Upper lobe of left lung (tissue), 6 donors: ENCODE data around the gene PFKL. TPM values are rescaled to one million over a fixed set of nuclear protein-coding genes. Genes with fewer than 3 reads are reported as not detected.
"Not testable (repeated sequence)": the region's sequence is repeated elsewhere in the genome, so short reads cannot be mapped to it uniquely, and the experiment has no call there.

Experiments used
- ATAC-seq, 2 donors: fragments of 200-7000 bp; cut with Tn5 transposase; one replicate each; pipeline ENCODE4 v1.9.1; 2022; ENCODE audit warnings: mild to moderate bottlenecking in 2 of 2, moderate library complexity in 2 of 2; ENCODE audit not compliant: low FRiP score in 2 of 2
- DNase-seq, 2 donors: peaks; one replicate each; pipeline ENCODE4 v3.0.0-alpha.2; 2019 to 2020
- H3K27ac ChIP-seq, 4 donors: fragments of 200-600 bp; sonication (generic); one replicate each; pipeline ENCODE4 v1.5.1; 2016 to 2019
- H3K27me3 ChIP-seq, 4 donors: fragments of 200-600 bp; sonication (generic); one replicate each; pipeline ENCODE4 v1.5.1; 2017 to 2019
- H3K36me3 ChIP-seq, 4 donors: fragments of 200-600 bp; sonication (generic); one replicate each; pipeline ENCODE4 v1.5.1; 2016 to 2019
- H3K4me1 ChIP-seq, 4 donors: fragments of 200-600 bp; sonication (generic); one replicate each; pipeline ENCODE4 v1.5.1; 2018 to 2019
- H3K4me3 ChIP-seq, 4 donors: fragments of 200-600 bp; sonication (generic); one replicate each; pipeline ENCODE4 v1.5.1; 2017 to 2019; ENCODE audit warnings: mild to moderate bottlenecking in 2 of 4, moderate library complexity in 1 of 4
- H3K9me3 ChIP-seq, 4 donors: fragments of 200-600 bp; sonication (generic); one replicate each; pipeline ENCODE4 v1.5.1; 2018 to 2019
- CTCF ChIP-seq, 6 experiments: fragments of 450-650 bp in 4 of 6; fragments of 200-600 bp in 2 of 6; sonication (generic) in 2 of 6; IDR thresholded peaks; one replicate each; pipeline ENCODE4 v1.5.1; 2016 to 2019; ENCODE audit warnings: antibody characterized with exemption in 6 of 6
- EP300 ChIP-seq, 4 donors: sonication (generic); formaldehyde crosslinking; IDR thresholded peaks; one replicate each; pipeline ENCODE4 v1.5.1; 2017; ENCODE audit warnings: antibody characterized with exemption in 4 of 4, control low read depth in 2 of 4
- POLR2A ChIP-seq, 4 donors: fragments of 450-650 bp; IDR thresholded peaks; one replicate each; pipeline ENCODE4 v1.5.1; 2016 to 2017; ENCODE audit warnings: antibody characterized with exemption in 4 of 4, mild to moderate bottlenecking in 2 of 4
- POLR2AphosphoS5 ChIP-seq, 2 donors: sonication (generic); formaldehyde crosslinking; IDR thresholded peaks; one replicate each; pipeline ENCODE4 v1.5.1; 2017; ENCODE audit warnings: antibody characterized with exemption in 2 of 2
- WGBS, 2 donors: methylation state at CpG; one replicate each; pipeline ENCODE4 v1.1.5; 2017 to 2018; 5-methylcytosine and 5-hydroxymethylcytosine counted together
- total RNA-seq, 6 donors: library from RNA; depleted of rRNA in 4 of 6; stranded (reverse); fragments of >200 nt in 4 of 6; gene quantifications; one replicate each; pipeline versions ENCODE4 v1.1.0 to v1.2.1, GENCODE V29; 2016 to 2021
- donor health status: DM: no; HTN: no; CAD: no; lungs with moderate emphysema.
- donor health status: DM: no; HTN: yes; CAD: no; lungs with severe emphysema.

PFKL gene
- total RNA-seq, 6 donors from 2014 or later = 69.8 to 157 (median 135) TPM

GRCh38 chr21:44335266-44336059 is 35.6 kb downstream of the PFKL start:
- Histone ChIP-seq H3K27me3 (no peaks in the 10 kb centered on the region), H3K36me3 (peaks cover 0 to 35% (median 17%) of the 10 kb centered on the region in 4 donors), H3K27ac (no peak overlapping the region), H3K4me3 (no peak overlapping the region), H3K9me3 (no peaks in the 10 kb centered on the region), H3K4me1 (peaks cover 8 to 21% (median 13%) of the 10 kb centered on the region in 4 donors)
- 91 to 96% methylated on average over 19 to 22 of the region's 24 CpGs for WGBS, 2 donors
- ATAC-seq (no peak), DNase-seq (peak in 1 of 2 donors; percentile 60)
- TF ChIP-seq POLR2A (IDR thresholded peaks at IDR 0.05) (no peak), POLR2AphosphoS5 (IDR thresholded peaks at IDR 0.05) (no peak)

GRCh38 chr21:44337449-44337848 is 37.6 kb downstream of the PFKL start:
- Histone ChIP-seq H3K27me3 (no peaks in the 10 kb centered on the region), H3K36me3 (peaks cover 0 to 22% (median 11%) of the 10 kb centered on the region in 4 donors), H3K4me3 (no peak overlapping the region), H3K27ac (peak overlapping the region in 2 of 4 donors; percentile 54 to 95), H3K4me1 (peaks cover 8 to 21% (median 13%) of the 10 kb centered on the region in 4 donors), H3K9me3 (no peaks in the 10 kb centered on the region)
- DNase-seq (no peak), ATAC-seq (no peak)
- TF ChIP-seq POLR2AphosphoS5 (IDR thresholded peaks at IDR 0.05) = no peak
- no peak for TF ChIP-seq EP300 (IDR thresholded peaks at IDR 0.05)
- TF ChIP-seq CTCF (IDR thresholded peaks at IDR 0.05) = no peak
- no peak for TF ChIP-seq POLR2A (IDR thresholded peaks at IDR 0.05)
- 86 to 87% methylated on average over 3 of the region's 3 CpGs for WGBS, 2 donors

DNA sequence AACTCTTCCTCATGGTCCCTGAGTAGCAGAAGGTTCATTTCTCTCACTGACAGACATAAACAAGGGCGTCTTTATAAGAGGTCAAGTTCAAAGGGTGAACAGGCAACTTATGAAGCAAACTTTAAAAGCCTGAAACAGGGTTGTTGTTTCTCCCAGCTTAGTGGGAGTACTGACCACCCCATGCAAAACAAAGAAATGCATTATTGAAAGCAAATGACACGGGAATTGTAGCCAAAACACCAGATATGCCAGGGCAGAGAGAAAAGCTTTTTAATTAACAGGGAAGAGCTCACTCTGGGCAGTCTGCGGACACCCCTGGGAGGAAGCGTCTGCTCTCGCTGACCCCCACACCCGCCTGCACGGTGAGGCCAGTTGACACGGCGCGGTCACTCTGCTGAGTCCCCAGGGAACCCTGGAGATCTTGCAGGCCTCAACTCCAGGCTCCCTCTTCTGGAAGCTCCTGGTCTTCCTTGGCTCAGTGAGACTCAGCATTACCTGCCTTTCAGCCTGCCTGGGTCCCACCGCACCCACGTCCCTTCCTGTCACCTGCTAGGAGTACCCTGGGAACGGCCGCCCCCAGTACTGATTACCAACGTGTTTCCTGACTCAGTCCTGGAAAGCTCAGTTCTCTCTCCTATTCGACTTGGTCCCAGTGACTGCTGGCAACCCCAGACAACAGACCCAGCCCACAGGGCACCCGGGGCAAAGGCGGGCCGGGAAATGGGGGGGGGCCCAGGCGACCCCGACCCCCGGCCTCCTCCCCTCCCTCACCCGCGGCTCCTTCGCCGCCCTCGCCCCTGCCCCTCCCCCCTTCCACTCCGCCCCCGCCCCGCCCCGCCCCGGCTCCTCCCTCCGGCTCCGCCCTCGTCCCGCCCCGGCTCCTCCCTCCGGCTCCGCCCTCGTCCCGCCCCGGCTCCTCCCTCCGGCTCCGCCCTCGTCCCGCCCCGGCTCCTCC is 38.4 kb downstream of the PFKL start:
- 12 to 46% methylated on average over 6 to 17 of the region's 47 CpGs for WGBS, 2 donors
- Histone ChIP-seq H3K4me1 (peaks cover 8 to 21% (median 13%) of the 10 kb centered on the region in 4 donors), H3K9me3 (no peaks in the 10 kb centered on the region), H3K27ac (peak overlapping the region; percentile 54 to 98 (median 96)), H3K36me3 (peaks cover 0 to 19% (median 9%) of the 10 kb centered on the region in 4 donors), H3K27me3 (no peaks in the 10 kb centered on the region), H3K4me3 (peak overlapping the region; percentile 31 to 87 (median 62))
- ATAC-seq (peak; percentile 45 to 50), DNase-seq (peak; percentile 68 to 89)
- peak in 4 of 6 experiments; percentile 16 to 42 (median 32) for TF ChIP-seq CTCF (IDR thresholded peaks at IDR 0.05)
- TF ChIP-seq POLR2AphosphoS5 (IDR thresholded peaks at IDR 0.05) = peak; percentile 14 to 21
- TF ChIP-seq POLR2A (IDR thresholded peaks at IDR 0.05) = no peak
- no peak for TF ChIP-seq EP300 (IDR thresholded peaks at IDR 0.05)

- peak in 2 of 6 experiments; percentile 21 to 38 for TF ChIP-seq CTCF (IDR thresholded peaks at IDR 0.05)
- peak; percentile 98 to 99 for TF ChIP-seq POLR2AphosphoS5 (IDR thresholded peaks at IDR 0.05)
- TF ChIP-seq EP300 (IDR thresholded peaks at IDR 0.05) = peak in 1 of 4 donors; percentile 82
- TF ChIP-seq POLR2A (IDR thresholded peaks at IDR 0.05) = peak; percentile 85 to 99 (median 94)
- WGBS, 2 donors = 0 to 7% methylated on average over 8 to 39 of the region's 90 CpGs
- H3K27ac ChIP-seq = peak within 1 kb of the TSS; percentile 95 to 98 (median 96)
- H3K36me3 ChIP-seq = peaks cover 0 to 19% (median 9%) of the 10 kb centered on the region in 4 donors
- peaks cover 8 to 21% (median 13%) of the 10 kb centered on the region in 4 donors for H3K4me1 ChIP-seq
- ATAC-seq (peak; percentile 96), DNase-seq (peak; percentile 92 to 99)
- H3K9me3 ChIP-seq = no peaks in the 10 kb centered on the region
- no peaks in the 10 kb centered on the region for H3K27me3 ChIP-seq
- H3K4me3 ChIP-seq = peak within 1 kb of the TSS; percentile 31 to 87 (median 82)
Measured at GRCh38 chr21:44338971-44339910, 39.4 kb downstream of the PFKL start, which contains the start of gene CFAP410. Gene CFAP410, minus strand, starts transcription at chr21:44339390. Its CDS starts 196 bp downstream, at chr21:44339194.

DNA sequence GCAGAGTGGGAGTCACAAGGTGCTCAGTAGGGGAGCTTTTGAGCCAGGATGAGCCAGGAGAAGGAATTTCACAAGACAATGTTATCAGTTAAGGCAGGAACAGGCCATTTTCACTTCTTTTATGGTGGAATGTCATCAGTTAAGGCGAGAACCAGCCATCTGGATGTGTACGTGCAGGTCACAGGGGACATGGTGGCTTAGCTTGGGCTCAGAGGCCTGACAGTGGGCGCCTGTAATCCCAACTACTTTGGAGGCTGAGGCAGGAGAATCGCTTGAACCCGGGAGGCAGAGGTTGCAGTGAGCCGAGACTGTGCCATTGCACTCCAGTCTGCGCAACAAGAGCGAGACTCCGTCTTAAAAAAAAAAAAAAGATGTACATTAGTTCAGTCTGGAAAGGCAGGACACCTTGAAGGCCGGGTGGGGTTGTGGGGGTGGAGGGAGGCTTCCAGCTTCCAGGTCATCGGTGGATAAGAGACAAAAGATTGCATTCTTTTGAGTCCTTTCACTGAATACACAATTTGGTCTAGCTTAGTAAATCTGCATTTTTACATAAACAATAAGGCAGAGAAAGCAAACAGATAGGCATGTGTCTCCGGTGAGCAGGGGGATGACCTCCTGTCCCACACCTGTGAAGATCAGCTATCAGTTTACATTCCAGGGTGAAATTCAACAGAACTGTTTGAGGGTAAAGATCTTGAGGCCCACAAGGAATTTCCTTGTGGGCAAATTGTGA is 42.0 kb downstream of the PFKL start:
- not testable (repeated sequence) for DNase-seq, H3K4me3 ChIP-seq, H3K27ac ChIP-seq, H3K9me3 ChIP-seq, ATAC-seq, H3K36me3 ChIP-seq, H3K27me3 ChIP-seq
- peaks cover 8 to 21% (median 13%) of the 10 kb centered on the region in 4 donors for H3K4me1 ChIP-seq
- WGBS, 2 donors = 68 to 81% methylated on average over 12 of the region's 12 CpGs

- not testable (repeated sequence) for H3K27ac ChIP-seq, DNase-seq, H3K9me3 ChIP-seq, H3K4me3 ChIP-seq, H3K36me3 ChIP-seq, ATAC-seq, H3K27me3 ChIP-seq
- H3K4me1 ChIP-seq = peaks cover 9 to 21% (median 14%) of the 10 kb centered on the region in 4 donors
- WGBS, 2 donors = 76 to 77% methylated on average over 8 of the region's 8 CpGs
Measured at GRCh38 chr21:44342981-44343380, 43.1 kb downstream of the PFKL start.
